Liver (tissue), 3 donors: ENCODE results near the gene ADGRB2.

Experiments used
- FOXA2 ChIP-seq: IDR thresholded peaks from 2 replicates; pipeline ENCODE4 v1.6.1; 2016; ENCODE audit warnings: antibody characterized with exemption
- GABPA ChIP-seq, 2 donors: IDR thresholded peaks in 1 of 2; conservative IDR thresholded peaks in 1 of 2; 2 replicates each; pipeline ENCODE4 v1.6.1; 2016; ENCODE audit warnings: antibody characterized with exemption in 2 of 2, mild to moderate bottlenecking in 1 of 2, moderate library complexity in 1 of 2
- HNF4G ChIP-seq: IDR thresholded peaks from 2 replicates; pipeline ENCODE4 v1.6.1; 2016; ENCODE audit warnings: antibody characterized with exemption
- JUND ChIP-seq, 2 donors: IDR thresholded peaks; 2 replicates each; pipeline ENCODE4 v1.6.1; 2016; ENCODE audit warnings: antibody characterized with exemption in 2 of 2
- RAD21 ChIP-seq, 2 donors: IDR thresholded peaks; 2 replicates each; pipeline ENCODE4 v1.6.1; 2016; ENCODE audit warnings: antibody characterized with exemption in 2 of 2, mild to moderate bottlenecking in 2 of 2
- SP1 ChIP-seq: IDR thresholded peaks from 2 replicates; pipeline ENCODE4 v1.6.1; 2018; ENCODE audit warnings: antibody characterized with exemption, mild to moderate bottlenecking
- TF ChIP-seq, protein P1 (sequence below): fragments of 150-350 bp; IDR thresholded peaks from 2 replicates; pipeline ENCODE4 v1.5.1; 2017; ENCODE audit warnings: improper control_type of control experiment, low read depth, low read length; ENCODE audit not compliant: missing input control
- TF ChIP-seq, protein P2 (sequence below): IDR thresholded peaks from 2 replicates; pipeline ENCODE4 v1.6.1; 2016; ENCODE audit warnings: antibody characterized with exemption, mild to moderate bottlenecking
- TF ChIP-seq, protein P3 (sequence below): IDR thresholded peaks from 2 replicates; pipeline ENCODE4 v1.6.1; 2016; ENCODE audit warnings: antibody characterized with exemption
- donor health status: healthy.
- donor health status: healthy.

GRCh38 chr1:31792116-31792515 lies 28.0 kb upstream of the ADGRB2 start:
- TF ChIP-seq, protein P1, sequence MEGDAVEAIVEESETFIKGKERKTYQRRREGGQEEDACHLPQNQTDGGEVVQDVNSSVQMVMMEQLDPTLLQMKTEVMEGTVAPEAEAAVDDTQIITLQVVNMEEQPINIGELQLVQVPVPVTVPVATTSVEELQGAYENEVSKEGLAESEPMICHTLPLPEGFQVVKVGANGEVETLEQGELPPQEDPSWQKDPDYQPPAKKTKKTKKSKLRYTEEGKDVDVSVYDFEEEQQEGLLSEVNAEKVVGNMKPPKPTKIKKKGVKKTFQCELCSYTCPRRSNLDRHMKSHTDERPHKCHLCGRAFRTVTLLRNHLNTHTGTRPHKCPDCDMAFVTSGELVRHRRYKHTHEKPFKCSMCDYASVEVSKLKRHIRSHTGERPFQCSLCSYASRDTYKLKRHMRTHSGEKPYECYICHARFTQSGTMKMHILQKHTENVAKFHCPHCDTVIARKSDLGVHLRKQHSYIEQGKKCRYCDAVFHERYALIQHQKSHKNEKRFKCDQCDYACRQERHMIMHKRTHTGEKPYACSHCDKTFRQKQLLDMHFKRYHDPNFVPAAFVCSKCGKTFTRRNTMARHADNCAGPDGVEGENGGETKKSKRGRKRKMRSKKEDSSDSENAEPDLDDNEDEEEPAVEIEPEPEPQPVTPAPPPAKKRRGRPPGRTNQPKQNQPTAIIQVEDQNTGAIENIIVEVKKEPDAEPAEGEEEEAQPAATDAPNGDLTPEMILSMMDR, result no peak
- TF ChIP-seq SP1 (no peak), HNF4G (no peak), RAD21 (IDR thresholded peaks at IDR 0.05) (no peak), FOXA2 (no peak), GABPA (IDR thresholded peaks at IDR 0.05 in 1 of 2, conservative IDR thresholded peaks at IDR 0.05 in 1 of 2) (no peak), JUND (IDR thresholded peaks at IDR 0.05) (no peak)
- TF ChIP-seq, protein P2, sequence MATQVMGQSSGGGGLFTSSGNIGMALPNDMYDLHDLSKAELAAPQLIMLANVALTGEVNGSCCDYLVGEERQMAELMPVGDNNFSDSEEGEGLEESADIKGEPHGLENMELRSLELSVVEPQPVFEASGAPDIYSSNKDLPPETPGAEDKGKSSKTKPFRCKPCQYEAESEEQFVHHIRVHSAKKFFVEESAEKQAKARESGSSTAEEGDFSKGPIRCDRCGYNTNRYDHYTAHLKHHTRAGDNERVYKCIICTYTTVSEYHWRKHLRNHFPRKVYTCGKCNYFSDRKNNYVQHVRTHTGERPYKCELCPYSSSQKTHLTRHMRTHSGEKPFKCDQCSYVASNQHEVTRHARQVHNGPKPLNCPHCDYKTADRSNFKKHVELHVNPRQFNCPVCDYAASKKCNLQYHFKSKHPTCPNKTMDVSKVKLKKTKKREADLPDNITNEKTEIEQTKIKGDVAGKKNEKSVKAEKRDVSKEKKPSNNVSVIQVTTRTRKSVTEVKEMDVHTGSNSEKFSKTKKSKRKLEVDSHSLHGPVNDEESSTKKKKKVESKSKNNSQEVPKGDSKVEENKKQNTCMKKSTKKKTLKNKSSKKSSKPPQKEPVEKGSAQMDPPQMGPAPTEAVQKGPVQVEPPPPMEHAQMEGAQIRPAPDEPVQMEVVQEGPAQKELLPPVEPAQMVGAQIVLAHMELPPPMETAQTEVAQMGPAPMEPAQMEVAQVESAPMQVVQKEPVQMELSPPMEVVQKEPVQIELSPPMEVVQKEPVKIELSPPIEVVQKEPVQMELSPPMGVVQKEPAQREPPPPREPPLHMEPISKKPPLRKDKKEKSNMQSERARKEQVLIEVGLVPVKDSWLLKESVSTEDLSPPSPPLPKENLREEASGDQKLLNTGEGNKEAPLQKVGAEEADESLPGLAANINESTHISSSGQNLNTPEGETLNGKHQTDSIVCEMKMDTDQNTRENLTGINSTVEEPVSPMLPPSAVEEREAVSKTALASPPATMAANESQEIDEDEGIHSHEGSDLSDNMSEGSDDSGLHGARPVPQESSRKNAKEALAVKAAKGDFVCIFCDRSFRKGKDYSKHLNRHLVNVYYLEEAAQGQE, result no peak
- TF ChIP-seq, protein P3, sequence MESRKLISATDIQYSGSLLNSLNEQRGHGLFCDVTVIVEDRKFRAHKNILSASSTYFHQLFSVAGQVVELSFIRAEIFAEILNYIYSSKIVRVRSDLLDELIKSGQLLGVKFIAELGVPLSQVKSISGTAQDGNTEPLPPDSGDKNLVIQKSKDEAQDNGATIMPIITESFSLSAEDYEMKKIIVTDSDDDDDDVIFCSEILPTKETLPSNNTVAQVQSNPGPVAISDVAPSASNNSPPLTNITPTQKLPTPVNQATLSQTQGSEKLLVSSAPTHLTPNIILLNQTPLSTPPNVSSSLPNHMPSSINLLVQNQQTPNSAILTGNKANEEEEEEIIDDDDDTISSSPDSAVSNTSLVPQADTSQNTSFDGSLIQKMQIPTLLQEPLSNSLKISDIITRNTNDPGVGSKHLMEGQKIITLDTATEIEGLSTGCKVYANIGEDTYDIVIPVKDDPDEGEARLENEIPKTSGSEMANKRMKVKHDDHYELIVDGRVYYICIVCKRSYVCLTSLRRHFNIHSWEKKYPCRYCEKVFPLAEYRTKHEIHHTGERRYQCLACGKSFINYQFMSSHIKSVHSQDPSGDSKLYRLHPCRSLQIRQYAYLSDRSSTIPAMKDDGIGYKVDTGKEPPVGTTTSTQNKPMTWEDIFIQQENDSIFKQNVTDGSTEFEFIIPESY, result no peak
